B cell (primary cell): ENCODE results near the gene TIMM44. TPM values are rescaled to one million over a fixed set of nuclear protein-coding genes. Genes with fewer than 3 reads are reported as not detected.

ENCODE experiments used
- ATAC-seq: fragments of 200-7000 bp; cut with Tn5 transposase; one replicate; pipeline ENCODE4 v1.10.0; 2021; ENCODE audit warnings: low read depth, mild to moderate bottlenecking, moderate number of reproducible peaks, moderate library complexity
- CTCF ChIA-PET: fragments of 350-600 bp; sonication (Branson Sonifier 250); formaldehyde crosslinking; loops from one replicate; lab custom pipeline; 2021; ENCODE audit warnings: antibody characterized with exemption, inconsistent platforms; lab: Charles Lee
- POLR2A ChIA-PET: fragments of 350-600 bp; sonication (Branson Sonifier 250); formaldehyde crosslinking; loops from one replicate; lab custom pipeline; 2021; ENCODE audit warnings: antibody characterized with exemption; lab: Charles Lee
- DNase-seq: peaks from one replicate; pipeline ENCODE4 v3.0.0; 2013
- H2AFZ ChIP-seq: 2 replicates; pipeline ENCODE4 v1.6.1; 2012; ENCODE audit warnings: mild to moderate bottlenecking, low read depth, low read length; ENCODE audit not compliant: insufficient read depth, poor library complexity, severe bottlenecking
- H3K27ac ChIP-seq, 2 donors: 1 replicate in 1 of 2; 2 replicates in 1 of 2; pipeline ENCODE4 v1.5.1; 2012 to 2013; ENCODE audit warnings: low read length in 2 of 2, mild to moderate bottlenecking in 2 of 2, moderate library complexity in 1 of 2
- H3K27me3 ChIP-seq, 4 experiments: fragments of 200-600 bp in 1 of 4; sonication (generic) in 1 of 4; replicated peaks in 1 of 4; 1 replicate in 2 of 4; 2 replicates in 2 of 4; pipeline versions ENCODE4 v1.6.1 to v1.7.0; 2013 to 2016; ENCODE audit warnings: low read length in 3 of 4, mild to moderate bottlenecking in 2 of 4, mixed read lengths in 1 of 4, moderate library complexity in 1 of 4; ENCODE audit not compliant: insufficient read depth in 4 of 4, control insufficient read depth in 3 of 4; ENCODE audit errors: control extremely low read depth in 1 of 4
- H3K36me3 ChIP-seq, 2 experiments: replicated peaks in 1 of 2; 1 replicate in 1 of 2; 2 replicates in 1 of 2; pipeline versions ENCODE4 v1.6.1 to v1.7.1; 2013; ENCODE audit warnings: low read length in 1 of 2; ENCODE audit not compliant: insufficient read depth in 2 of 2, control insufficient read depth in 1 of 2; ENCODE audit errors: control extremely low read depth in 1 of 2, extremely low read depth in 1 of 2
- H3K4me1 ChIP-seq, 2 donors: fragments of 200-600 bp in 1 of 2; sonication (generic) in 1 of 2; 1 replicate in 1 of 2; 2 replicates in 1 of 2; pipeline versions ENCODE4 v1.5.1 to v1.6.1; 2013 to 2017; ENCODE audit warnings: low read length in 2 of 2; ENCODE audit not compliant: control insufficient read depth in 2 of 2, insufficient read depth in 2 of 2
- H3K4me2 ChIP-seq: replicated peaks from 2 replicates; pipeline ENCODE3; 2012; ENCODE audit warnings: mild to moderate bottlenecking, low read depth, low read length; ENCODE audit not compliant: poor library complexity, severe bottlenecking
- H3K4me3 ChIP-seq, 5 experiments: fragments of 200-600 bp in 1 of 5; sonication (generic) in 1 of 5; 1 replicate in 3 of 5; 2 replicates in 2 of 5; pipeline versions ENCODE4 v1.5.1 to v1.7.0; 2011 to 2016; ENCODE audit warnings: low read length in 4 of 5, mild to moderate bottlenecking in 4 of 5, low read depth in 2 of 5, control low read depth in 1 of 5, moderate library complexity in 1 of 5; ENCODE audit not compliant: insufficient read depth in 1 of 5; ENCODE audit errors: control extremely low read depth in 1 of 5, extremely low read depth in 1 of 5
- H3K79me2 ChIP-seq: fragments of 200-600 bp; sonication (generic); one replicate; pipeline ENCODE4 v1.6.0; 2016; ENCODE audit warnings: low read length; ENCODE audit not compliant: control insufficient read depth, insufficient read depth
- H3K9ac ChIP-seq: fragments of 200-600 bp; sonication (generic); 2 replicates; pipeline ENCODE4 v1.6.1; 2017; ENCODE audit warnings: mild to moderate bottlenecking, low read length, moderate library complexity
- H3K9me3 ChIP-seq, 3 donors: one replicate each; pipeline versions ENCODE4 v1.6.1 to v1.7.1; 2013; ENCODE audit warnings: low read length in 2 of 3; ENCODE audit not compliant: control insufficient read depth in 2 of 3, insufficient read depth in 1 of 3; ENCODE audit errors: control extremely low read depth in 1 of 3
- H4K20me1 ChIP-seq: 2 replicates; pipeline ENCODE4 v1.6.0; 2012; ENCODE audit warnings: mild to moderate bottlenecking, low read length; ENCODE audit not compliant: insufficient read depth, control insufficient read depth, poor library complexity, severe bottlenecking
- H3K27ac Mint-ChIP-seq: one replicate; pipeline ENCODE4 v1.8.0; 2021; ENCODE audit warnings: mixed read lengths
- H3K27me3 Mint-ChIP-seq: one replicate; pipeline ENCODE4 v1.8.0; 2021; ENCODE audit warnings: mixed read lengths
- H3K4me1 Mint-ChIP-seq: one replicate; pipeline ENCODE4 v1.8.0; 2021; ENCODE audit warnings: mixed read lengths
- H3K4me3 Mint-ChIP-seq: one replicate; pipeline ENCODE4 v1.8.0; 2021; ENCODE audit warnings: mixed read lengths
- H3K9me3 Mint-ChIP-seq: one replicate; pipeline ENCODE4 v1.8.0; 2022; ENCODE audit warnings: mixed read lengths; ENCODE audit not compliant: insufficient read depth
- EZH2 ChIP-seq: IDR thresholded peaks from 2 replicates; pipeline ENCODE4 v1.6.1; 2012; ENCODE audit warnings: borderline replicate concordance, low read depth, mild to moderate bottlenecking, moderate library complexity, low read length; ENCODE audit not compliant: insufficient read depth, poor library complexity, severe bottlenecking
- WGBS: methylation state at CpG from one replicate; pipeline ENCODE4 v1.1.5; 2013; ENCODE audit warnings: missing lambda C conversion rate; ENCODE audit not compliant: insufficient coverage; 5-methylcytosine and 5-hydroxymethylcytosine counted together
- intact Hi-C: fragments of 100-400 bp; cut with micrococcal nuclease; formaldehyde crosslinking; loops from one replicate; pipeline ENCODE4 v1.10.0; 2022
- polyA plus RNA-seq: library from polyadenylated mRNA; depleted of rRNA; stranded (reverse); fragments of >200 nt; gene quantifications from 2 replicates; pipeline ENCODE4 v1.2.3, GENCODE V29; 2012
- total RNA-seq, 2 donors: library from RNA; stranded (reverse); fragments of 120-200 nt in 1 of 2; gene quantifications; 1 replicate in 1 of 2; 2 replicates in 1 of 2; pipeline versions ENCODE4 v1.2.3 to v1.2.4, GENCODE V29; 2013 to 2022
- TF ChIP-seq, protein P1 (sequence below): fragments of 200-600 bp; IDR thresholded peaks from one replicate; pipeline ENCODE4 v1.8.0; 2022; ENCODE audit warnings: antibody characterized with exemption, mild to moderate bottlenecking

The TIMM44 gene
- total and polyA plus RNA-seq, 2 donors (not counting 1 experiment from before 2014, with no cell fraction given): 48.9 to 66.5 TPM

DNA sequence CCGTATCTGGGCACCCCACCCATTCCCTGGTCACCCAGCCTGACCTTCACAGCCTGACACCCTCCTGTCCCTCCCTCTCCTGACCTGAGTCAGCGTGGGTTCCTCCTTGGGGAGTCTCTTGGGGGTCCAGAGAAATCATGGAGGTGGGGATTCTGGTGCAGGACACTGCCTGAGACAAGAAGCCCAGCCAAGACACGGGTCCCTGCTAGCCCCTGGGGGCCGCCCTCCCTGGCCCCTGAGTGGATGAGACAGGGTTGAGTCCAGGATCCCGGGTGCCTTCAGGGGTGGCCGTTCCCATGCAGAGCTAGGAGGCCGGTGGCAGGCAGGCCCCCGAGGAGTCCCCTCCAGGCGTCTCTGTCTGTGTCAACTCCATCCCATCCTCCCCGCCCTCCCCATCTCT, 38.2 kb downstream of the TIMM44 start:
- H3K4me1 Mint-ChIP-seq: peaks cover 29% of the 10 kb centered on the region
- peak; percentile 17 for DNase-seq
- intact Hi-C loops: no loop called here

More for the DNA sequence above, 38.2 kb downstream of the TIMM44 start:
- peaks cover 0 to 7% (median 0%) of the 10 kb centered on the region in 3 donors for H3K9me3 ChIP-seq
- no peak overlapping the region for H2AFZ ChIP-seq
- no peaks in the 10 kb centered on the region for H3K27me3 Mint-ChIP-seq
- peaks cover 0 to 21% of the 10 kb centered on the region in 2 experiments for H3K36me3 ChIP-seq
- H4K20me1 ChIP-seq: peaks cover 61% of the 10 kb centered on the region
- H3K4me2 ChIP-seq: peak overlapping the region; percentile 89
- H3K4me1 ChIP-seq: peaks cover 20 to 21% of the 10 kb centered on the region in 2 donors
- POLR2A ChIA-PET: no interaction called here
- peak overlapping the region; percentile 84 for H3K4me3 Mint-ChIP-seq
- CTCF ChIA-PET: no interaction called here
- TF ChIP-seq, protein P1, sequence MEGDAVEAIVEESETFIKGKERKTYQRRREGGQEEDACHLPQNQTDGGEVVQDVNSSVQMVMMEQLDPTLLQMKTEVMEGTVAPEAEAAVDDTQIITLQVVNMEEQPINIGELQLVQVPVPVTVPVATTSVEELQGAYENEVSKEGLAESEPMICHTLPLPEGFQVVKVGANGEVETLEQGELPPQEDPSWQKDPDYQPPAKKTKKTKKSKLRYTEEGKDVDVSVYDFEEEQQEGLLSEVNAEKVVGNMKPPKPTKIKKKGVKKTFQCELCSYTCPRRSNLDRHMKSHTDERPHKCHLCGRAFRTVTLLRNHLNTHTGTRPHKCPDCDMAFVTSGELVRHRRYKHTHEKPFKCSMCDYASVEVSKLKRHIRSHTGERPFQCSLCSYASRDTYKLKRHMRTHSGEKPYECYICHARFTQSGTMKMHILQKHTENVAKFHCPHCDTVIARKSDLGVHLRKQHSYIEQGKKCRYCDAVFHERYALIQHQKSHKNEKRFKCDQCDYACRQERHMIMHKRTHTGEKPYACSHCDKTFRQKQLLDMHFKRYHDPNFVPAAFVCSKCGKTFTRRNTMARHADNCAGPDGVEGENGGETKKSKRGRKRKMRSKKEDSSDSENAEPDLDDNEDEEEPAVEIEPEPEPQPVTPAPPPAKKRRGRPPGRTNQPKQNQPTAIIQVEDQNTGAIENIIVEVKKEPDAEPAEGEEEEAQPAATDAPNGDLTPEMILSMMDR: no peak
- TF ChIP-seq EZH2: no peak
- H3K27ac ChIP-seq: no peak overlapping the region
- H3K27ac Mint-ChIP-seq: peak overlapping the region; percentile 86
- WGBS: 96% methylated on average over 7 of the region's 10 CpGs
- ATAC-seq: no peak
- H3K27me3 ChIP-seq: no peaks in the 10 kb centered on the region
- peaks cover 48% of the 10 kb centered on the region for H3K79me2 ChIP-seq
- no peak overlapping the region for H3K9ac ChIP-seq
- H3K4me3 ChIP-seq: no peak overlapping the region
- no peaks in the 10 kb centered on the region for H3K9me3 Mint-ChIP-seq
